HG03520 (cell line): Measurements from ENCODE around the gene PCDHB9.
"Not testable (repeated sequence)": the region's sequence is repeated elsewhere in the genome, so short reads cannot be mapped to it uniquely, and the experiment has no call there.

Experiments
- ATAC-seq: cut with Tn5 transposase; IDR thresholded peaks from one replicate; pipeline ENCODE4 v1.9.1; 2021; ENCODE audit warnings: mild to moderate bottlenecking, moderate library complexity; ENCODE audit not compliant: unreplicated experiment

Gene PCDHB9

DNA sequence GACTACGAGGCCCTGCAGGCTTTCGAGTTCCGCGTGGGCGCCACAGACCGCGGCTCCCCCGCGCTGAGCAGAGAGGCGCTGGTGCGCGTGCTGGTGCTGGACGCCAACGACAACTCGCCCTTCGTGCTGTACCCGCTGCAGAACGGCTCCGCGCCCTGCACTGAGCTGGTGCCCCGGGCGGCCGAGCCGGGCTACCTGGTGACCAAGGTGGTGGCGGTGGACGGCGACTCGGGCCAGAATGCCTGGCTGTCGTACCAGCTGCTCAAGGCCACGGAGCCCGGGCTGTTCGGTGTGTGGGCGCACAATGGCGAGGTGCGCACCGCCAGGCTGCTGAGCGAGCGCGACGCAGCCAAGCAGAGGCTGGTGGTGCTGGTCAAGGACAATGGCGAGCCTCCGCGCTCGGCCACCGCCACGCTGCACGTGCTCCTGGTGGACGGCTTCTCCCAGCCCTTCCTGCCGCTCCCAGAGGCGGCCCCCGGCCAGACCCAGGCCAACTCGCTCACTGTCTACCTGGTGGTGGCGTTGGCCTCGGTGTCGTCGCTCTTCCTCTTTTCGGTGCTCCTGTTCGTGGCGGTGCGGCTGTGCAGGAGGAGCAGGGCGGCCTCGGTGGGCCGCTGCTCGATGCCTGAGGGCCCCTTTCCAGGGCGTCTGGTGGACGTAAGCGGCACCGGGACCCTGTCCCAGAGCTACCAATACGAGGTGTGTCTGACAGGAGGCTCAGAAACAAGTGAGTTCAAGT lies 2.7 kb upstream of the PCDHB9 start:
- ATAC-seq = not testable (repeated sequence)

DNA sequence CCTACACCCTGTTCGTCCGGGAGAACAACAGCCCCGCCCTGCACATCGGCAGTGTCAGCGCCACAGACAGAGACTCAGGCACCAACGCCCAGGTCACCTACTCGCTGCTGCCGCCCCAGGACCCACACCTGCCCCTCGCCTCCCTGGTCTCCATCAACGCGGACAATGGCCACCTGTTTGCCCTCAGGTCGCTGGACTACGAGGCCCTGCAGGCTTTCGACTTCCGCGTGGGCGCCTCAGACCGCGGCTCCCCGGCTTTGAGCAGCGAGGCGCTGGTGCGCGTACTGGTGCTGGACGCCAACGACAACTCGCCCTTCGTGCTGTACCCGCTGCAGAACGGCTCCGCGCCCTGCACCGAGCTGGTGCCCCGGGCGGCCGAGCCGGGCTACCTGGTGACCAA lies 1.7 kb downstream of the PCDHB9 start:
- not testable (repeated sequence) for ATAC-seq

DNA sequence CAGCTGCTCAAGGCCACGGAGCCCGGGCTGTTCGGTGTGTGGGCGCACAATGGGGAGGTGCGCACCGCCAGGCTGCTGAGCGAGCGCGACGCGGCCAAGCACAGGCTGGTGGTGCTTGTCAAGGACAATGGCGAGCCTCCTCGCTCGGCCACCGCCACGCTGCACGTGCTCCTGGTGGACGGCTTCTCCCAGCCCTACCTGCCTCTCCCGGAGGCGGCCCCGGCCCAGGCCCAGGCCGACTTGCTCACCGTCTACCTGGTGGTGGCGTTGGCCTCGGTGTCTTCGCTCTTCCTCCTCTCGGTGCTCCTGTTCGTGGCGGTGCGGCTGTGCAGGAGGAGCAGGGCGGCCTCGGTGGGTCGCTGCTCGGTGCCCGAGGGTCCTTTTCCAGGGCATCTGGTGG lies 2.2 kb downstream of the PCDHB9 start:
- ATAC-seq = not testable (repeated sequence)

DNA sequence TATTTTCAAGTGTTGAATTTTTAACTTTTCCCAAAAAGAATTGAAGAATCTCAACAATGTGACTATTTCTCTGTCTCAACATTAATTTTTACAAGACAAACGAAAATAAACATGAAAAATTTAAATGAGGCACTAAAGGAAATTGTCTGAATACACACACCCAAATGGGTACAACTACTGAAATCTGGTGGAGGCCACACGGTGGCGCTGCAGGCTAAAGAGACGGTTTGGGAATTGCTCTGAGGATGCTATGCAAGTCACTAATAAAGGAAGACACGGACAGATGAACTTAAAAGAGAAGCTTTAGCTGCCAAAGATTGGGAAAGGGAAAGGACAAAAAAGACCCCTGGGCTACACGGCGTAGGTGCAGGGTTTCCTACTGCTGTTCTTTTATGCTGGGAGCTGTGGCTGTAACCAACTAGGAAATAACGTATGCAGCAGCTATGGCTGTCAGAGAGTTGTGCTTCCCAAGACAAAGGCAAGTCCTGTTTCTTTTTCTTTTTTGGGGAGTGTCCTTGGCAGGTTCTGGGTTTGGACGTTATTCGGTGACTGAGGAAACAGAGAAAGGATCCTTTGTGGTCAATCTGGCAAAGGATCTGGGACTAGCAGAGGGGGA lies 5.3 kb downstream of the PCDHB9 start, which contains the start of gene PCDHB10:
PCDHB10 (plus strand) TSS at position 244 of the 616 bp plus-strand sequence; CDS start at position 444, 200 bp downstream.
- ATAC-seq = no peak

DNA sequence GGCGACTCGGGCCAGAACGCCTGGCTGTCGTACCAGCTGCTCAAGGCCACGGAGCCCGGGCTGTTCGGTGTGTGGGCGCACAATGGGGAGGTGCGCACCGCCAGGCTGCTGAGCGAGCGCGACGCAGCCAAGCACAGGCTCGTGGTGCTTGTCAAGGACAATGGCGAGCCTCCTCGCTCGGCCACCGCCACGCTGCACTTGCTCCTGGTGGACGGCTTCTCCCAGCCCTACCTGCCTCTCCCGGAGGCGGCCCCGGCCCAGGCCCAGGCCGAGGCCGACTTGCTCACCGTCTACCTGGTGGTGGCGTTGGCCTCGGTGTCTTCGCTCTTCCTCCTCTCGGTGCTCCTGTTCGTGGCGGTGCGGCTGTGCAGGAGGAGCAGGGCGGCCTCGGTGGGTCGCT lies 7.4 kb downstream of the PCDHB9 start:
- not testable (repeated sequence) for ATAC-seq

DNA sequence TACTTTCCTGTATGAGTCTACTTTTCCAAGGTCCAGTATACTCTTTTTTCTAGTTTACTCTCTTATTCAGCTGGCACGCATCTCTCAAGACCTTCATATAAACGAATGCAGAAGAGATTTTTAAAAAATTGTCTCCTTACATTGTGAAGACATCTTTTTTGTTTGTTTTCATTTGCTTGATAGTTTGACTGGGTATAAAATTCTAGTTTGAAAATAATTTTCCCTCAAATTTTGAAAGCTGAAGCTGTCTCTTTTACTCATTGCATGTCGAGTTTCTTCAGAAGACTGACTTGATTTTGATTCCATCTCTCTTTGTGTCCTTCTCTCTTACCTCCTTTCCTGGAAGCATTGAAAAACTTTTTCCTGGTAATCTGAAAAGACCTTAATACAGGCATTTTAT lies 9.4 kb downstream of the PCDHB9 start:
- no peak for ATAC-seq

DNA sequence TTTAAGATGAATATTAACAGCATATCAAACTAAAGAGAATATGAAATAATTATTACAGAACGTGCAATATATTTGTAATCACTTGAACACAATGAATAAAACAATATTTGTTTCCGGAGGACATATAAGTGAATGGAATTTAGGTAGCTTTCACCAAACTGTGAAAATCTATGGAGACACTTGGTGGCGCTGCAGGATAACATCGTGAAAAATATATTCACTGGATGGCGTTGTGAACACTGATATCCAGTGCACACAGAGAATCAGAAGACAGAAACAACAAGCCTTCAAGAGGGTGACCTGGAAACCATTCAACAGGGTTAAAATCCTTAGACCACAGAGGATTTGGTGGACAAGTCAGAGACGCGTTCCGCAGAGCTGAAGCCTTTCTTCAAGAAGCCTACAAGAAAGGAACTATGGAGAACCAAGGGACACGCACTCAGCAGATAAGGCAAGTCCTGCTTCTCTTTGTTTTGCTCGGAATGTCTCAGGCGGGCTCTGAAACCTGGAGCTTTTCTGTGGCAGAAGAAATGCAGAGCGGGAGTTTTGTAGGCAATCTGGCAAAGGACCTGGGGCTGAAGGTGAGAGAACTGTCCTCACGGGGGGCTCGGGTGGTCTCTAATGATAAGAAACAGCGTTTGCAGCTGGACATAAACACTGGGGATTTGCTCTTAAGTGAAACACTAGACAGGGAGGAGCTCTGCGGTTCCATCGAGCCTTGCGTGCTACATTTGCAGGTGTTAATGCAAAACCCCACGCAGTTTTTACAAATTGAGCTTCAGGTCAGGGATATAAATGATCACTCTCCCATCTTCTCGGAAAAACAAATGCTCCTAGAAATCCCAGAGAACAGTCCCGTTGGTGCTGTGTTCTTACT lies 12.6 kb downstream of the PCDHB9 start, which contains the start of gene PCDHB11:
PCDHB11 (plus strand) TSS at position 269 of the 877 bp plus-strand sequence; CDS start at position 417, 148 bp downstream.
- no peak for ATAC-seq

DNA sequence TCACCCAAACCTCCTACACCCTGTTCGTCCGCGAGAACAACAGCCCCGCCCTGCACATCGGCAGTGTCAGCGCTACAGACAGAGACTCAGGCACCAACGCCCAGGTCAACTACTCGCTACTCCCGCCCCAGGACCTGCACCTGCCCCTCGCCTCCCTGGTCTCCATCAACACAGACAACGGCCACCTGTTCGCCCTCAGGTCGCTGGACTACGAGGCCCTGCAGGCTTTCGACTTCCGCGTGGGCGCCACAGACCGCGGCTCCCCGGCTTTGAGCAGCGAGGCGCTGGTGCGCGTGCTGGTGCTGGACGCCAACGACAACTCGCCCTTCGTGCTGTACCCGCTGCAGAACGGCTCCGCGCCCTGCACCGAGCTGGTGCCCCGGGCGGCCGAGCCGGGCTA lies 14.2 kb downstream of the PCDHB9 start:
- not testable (repeated sequence) for ATAC-seq

DNA sequence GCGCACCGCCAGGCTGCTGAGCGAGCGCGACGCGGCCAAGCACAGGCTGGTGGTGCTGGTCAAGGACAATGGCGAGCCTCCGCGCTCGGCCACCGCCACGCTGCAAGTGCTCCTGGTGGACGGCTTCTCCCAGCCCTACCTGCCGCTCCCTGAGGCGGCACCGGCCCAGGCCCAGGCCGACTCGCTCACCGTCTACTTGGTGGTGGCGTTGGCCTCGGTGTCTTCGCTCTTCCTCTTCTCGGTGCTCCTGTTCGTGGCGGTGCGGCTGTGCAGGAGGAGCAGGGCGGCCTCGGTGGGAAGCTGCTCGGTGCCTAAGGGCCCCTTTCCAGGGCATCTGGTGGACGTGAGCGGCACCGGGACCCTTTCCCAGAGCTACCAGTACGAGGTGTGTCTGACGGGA lies 14.7 kb downstream of the PCDHB9 start:
- ATAC-seq = not testable (repeated sequence)

DNA sequence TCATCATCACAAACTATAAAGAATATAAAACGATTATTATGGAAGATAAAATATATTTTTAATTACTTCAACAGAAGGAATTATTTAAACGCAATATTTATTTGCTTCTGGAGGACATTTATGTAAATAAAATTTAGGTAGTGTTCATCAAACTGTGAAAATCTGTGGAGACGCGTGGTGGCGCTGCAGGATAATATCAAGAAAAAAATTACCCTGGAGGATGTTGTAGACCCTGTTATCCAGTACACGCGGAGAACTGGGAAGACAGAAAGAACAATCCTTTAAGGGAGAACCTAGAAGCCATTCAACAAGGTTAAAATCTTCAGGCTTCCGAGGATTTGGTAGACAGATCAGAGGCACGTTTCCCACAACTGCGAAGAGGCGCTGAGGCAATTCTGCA lies 21.5 kb downstream of the PCDHB9 start, which contains the start of gene PCDHB12:
PCDHB12 (plus strand) TSS at position 242 of the 400 bp plus-strand sequence. CDS start 189 bp downstream, outside the sequence.
- no peak for ATAC-seq

DNA sequence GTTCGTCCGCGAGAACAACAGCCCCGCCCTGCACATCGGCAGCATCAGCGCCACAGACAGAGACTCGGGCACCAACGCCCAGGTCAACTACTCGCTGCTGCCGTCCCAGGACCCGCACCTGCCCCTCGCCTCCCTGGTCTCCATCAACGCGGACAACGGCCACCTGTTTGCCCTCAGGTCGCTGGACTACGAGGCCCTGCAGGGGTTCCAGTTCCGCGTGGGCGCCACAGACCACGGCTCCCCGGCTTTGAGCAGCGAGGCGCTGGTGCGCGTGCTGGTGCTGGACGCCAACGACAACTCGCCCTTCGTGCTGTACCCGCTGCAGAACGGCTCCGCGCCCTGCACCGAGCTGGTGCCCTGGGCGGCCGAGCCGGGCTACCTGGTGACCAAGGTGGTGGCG lies 23.3 kb downstream of the PCDHB9 start:
- ATAC-seq = not testable (repeated sequence)

DNA sequence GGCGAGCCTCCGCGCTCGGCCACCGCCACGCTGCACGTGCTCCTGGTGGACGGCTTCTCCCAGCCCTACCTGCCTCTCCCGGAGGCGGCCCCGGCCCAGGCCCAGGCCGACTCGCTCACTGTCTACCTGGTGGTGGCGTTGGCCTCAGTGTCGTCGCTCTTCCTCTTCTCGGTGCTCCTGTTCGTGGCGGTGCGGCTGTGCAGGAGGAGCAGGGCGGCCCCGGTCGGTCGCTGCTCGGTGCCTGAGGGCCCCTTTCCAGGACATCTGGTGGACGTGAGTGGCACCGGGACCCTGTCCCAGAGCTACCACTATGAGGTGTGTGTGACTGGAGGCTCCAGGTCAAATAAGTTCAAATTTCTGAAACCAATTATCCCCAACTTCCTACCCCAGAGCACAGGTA lies 23.9 kb downstream of the PCDHB9 start:
- ATAC-seq = not testable (repeated sequence)

DNA sequence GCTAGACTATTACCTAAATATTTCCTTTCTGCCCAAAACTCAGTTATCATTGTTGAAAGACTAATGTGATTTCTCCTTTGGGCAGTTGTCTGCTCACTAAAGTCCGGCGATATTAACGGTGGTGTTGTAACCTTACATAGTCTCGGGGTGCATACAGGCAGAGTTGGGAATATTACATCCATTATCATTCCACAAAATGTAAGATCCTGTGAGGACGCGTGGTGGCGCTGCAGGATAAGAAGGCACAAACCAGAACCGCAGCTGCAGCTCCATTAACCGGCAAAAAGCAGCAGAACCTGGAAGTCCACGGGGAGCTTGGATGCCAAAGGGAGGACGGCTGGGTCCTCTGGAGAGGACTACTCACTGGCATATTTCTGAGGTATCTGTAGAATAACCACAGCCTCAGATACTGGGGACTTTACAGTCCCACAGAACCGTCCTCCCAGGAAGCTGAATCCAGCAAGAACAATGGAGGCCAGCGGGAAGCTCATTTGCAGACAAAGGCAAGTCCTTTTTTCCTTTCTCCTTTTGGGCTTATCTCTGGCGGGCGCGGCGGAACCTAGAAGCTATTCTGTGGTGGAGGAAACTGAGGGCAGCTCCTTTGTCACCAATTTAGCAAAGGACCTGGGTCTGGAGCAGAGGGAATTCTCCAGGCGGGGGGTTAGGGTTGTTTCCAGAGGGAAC lies 26.8 kb downstream of the PCDHB9 start, which contains the start of gene PCDHB13:
PCDHB13 (plus strand) TSS at position 264 of the 684 bp plus-strand sequence; CDS start at position 469, 205 bp downstream.
- ATAC-seq = not testable (repeated sequence)

DNA sequence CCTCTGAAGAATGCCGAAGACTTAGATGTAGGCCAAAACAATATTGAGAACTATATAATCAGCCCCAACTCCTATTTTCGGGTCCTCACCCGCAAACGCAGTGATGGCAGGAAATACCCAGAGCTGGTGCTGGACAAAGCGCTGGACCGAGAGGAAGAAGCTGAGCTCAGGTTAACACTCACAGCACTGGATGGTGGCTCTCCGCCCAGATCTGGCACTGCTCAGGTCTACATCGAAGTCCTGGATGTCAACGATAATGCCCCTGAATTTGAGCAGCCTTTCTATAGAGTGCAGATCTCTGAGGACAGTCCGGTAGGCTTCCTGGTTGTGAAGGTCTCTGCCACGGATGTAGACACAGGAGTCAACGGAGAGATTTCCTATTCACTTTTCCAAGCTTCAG lies 27.6 kb downstream of the PCDHB9 start:
- not testable (repeated sequence) for ATAC-seq

DNA sequence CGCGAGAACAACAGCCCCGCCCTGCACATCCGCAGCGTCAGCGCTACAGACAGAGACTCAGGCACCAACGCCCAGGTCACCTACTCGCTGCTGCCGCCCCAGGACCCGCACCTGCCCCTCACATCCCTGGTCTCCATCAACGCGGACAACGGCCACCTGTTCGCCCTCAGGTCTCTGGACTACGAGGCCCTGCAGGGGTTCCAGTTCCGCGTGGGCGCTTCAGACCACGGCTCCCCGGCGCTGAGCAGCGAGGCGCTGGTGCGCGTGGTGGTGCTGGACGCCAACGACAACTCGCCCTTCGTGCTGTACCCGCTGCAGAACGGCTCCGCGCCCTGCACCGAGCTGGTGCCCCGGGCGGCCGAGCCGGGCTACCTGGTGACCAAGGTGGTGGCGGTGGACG lies 28.5 kb downstream of the PCDHB9 start:
- ATAC-seq = not testable (repeated sequence)

DNA sequence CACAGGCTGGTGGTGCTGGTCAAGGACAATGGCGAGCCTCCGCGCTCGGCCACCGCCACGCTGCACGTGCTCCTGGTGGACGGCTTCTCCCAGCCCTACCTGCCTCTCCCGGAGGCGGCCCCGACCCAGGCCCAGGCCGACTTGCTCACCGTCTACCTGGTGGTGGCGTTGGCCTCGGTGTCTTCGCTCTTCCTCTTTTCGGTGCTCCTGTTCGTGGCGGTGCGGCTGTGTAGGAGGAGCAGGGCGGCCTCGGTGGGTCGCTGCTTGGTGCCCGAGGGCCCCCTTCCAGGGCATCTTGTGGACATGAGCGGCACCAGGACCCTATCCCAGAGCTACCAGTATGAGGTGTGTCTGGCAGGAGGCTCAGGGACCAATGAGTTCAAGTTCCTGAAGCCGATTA lies 29.1 kb downstream of the PCDHB9 start:
- not testable (repeated sequence) for ATAC-seq

DNA sequence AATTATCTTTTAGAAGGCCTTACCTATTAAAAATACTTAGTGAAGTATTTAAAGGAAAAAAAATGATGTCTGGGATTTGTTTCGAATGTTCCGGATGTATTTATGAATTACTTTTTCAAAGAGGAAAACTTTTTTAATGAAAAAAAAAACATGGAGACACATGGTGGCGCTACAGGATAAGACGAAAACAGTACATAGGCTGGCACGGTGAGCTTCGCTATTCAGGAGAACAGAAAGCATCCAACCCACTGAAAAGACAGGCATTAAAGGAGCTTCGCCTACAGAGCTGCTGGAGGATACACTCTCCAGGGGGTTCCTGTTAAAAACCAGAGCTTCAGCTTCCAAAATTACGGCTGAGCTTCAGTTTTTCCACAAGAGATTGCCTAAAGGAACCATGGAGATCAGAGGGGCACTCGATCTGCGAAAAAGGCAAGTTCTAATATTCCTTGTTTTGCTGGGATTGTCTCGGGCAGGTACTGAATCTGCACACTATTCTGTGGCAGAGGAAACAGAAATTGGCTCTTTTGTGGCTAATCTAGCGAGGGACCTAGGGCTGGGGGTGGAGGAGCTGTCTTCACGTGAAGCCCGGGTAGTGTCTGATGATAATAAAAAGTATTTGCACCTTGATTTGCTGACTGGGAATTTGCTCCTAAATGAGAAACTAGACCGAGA lies 36.3 kb downstream of the PCDHB9 start, which contains the start of gene PCDHB14:
PCDHB14 (plus strand) TSS at position 232 of the 672 bp plus-strand sequence; CDS start at position 395, 163 bp downstream.
- ATAC-seq = no peak

DNA sequence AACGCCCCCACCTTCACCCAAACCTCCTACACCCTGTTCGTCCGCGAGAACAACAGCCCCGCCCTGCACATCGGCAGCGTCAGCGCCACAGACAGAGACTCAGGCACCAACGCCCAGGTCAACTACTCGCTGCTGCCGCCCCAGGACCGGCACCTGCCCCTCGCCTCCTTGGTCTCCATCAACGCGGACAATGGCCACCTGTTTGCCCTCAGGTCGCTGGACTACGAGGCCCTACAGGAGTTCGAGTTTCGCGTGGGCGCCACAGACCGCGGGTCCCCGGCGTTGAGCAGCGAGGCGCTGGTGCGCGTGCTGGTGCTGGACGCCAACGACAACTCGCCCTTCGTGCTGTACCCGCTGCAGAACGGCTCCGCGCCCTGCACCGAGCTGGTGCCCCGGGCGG lies 37.9 kb downstream of the PCDHB9 start:
- not testable (repeated sequence) for ATAC-seq

DNA sequence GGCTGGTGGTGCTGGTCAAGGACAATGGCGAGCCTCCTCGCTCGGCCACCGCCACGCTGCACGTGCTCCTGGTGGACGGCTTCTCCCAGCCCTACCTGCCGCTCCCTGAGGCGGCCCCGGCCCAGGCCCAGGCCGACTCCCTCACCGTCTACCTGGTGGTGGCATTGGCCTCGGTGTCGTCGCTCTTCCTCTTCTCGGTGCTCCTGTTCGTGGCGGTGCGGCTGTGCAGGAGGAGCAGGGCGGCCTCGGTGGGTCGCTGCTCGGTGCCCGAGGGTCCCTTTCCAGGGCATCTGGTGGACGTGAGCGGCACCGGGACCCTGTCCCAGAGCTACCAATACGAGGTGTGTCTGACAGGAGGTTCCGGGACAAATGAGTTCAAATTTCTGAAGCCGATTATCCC lies 38.5 kb downstream of the PCDHB9 start:
- not testable (repeated sequence) for ATAC-seq
